IMR-90 (cell line): Measurements from ENCODE around the gene MTHFSD. TPM values are rescaled to one million over a fixed set of nuclear protein-coding genes. Genes with fewer than 3 reads are reported as not detected.

Source experiments
- ATAC-seq: fragments of 200-7000 bp; cut with Tn5 transposase; 2 replicates; pipeline ENCODE4 v1.9.1; 2020; ENCODE audit warnings: low read depth, mild to moderate bottlenecking, moderate library complexity
- BruUV-seq: library from RNA; stranded (reverse); fragments of 400-500 nt; replicated peaks from 2 replicates; lab custom pipeline; 2021; lab: Mats Ljungman, UMichigan
- CTCF ChIA-PET: fragments of 300-600 bp; formaldehyde crosslinking; extraction: SDS; loops from one replicate; lab custom pipeline; 2021; ENCODE audit warnings: antibody characterized with exemption; lab: Yijun Ruan, JAX
- POLR2A ChIA-PET: fragments of 300-600 bp; sonication (Branson Sonifier 250); formaldehyde crosslinking; loops from one replicate; lab custom pipeline; 2022; ENCODE audit warnings: antibody characterized with exemption; ENCODE audit not compliant: unreplicated experiment; lab: Charles Lee
- DNase-seq: peaks from one replicate; pipeline ENCODE4 v3.0.0; 2013
- H2AFZ ChIP-seq: replicated peaks from 2 replicates; pipeline ENCODE3; 2013; ENCODE audit warnings: low read length, mild to moderate bottlenecking; ENCODE audit not compliant: poor library complexity
- H2AK5ac ChIP-seq: 2 replicates; pipeline ENCODE4 v1.6.1; 2013; ENCODE audit warnings: low read depth, low read length, inconsistent platforms
- H2AK9ac ChIP-seq: replicated peaks from 2 replicates; pipeline ENCODE3; 2013; ENCODE audit warnings: mild to moderate bottlenecking, low read depth, low read length, moderate library complexity; ENCODE audit not compliant: poor library complexity
- H2BK120ac ChIP-seq: 2 replicates; pipeline ENCODE4 v1.6.1; 2013; ENCODE audit warnings: low read depth, low read length, inconsistent platforms
- H2BK15ac ChIP-seq: 3 replicates; pipeline ENCODE4 v1.6.1; 2013; ENCODE audit warnings: low read depth, low read length, inconsistent platforms
- H2BK20ac ChIP-seq: 2 replicates; pipeline ENCODE4 v1.6.1; 2013; ENCODE audit warnings: low read depth, mild to moderate bottlenecking, inconsistent platforms, low read length, moderate library complexity
- H2BK5ac ChIP-seq: 2 replicates; pipeline ENCODE4 v1.6.1; 2013; ENCODE audit warnings: mild to moderate bottlenecking, low read depth, low read length, inconsistent platforms; ENCODE audit not compliant: poor library complexity, severe bottlenecking
- H3K14ac ChIP-seq: replicated peaks from 2 replicates; pipeline ENCODE4 v1.6.1; 2013; ENCODE audit warnings: low read depth, low read length, inconsistent platforms
- H3K18ac ChIP-seq: 2 replicates; pipeline ENCODE4 v1.6.1; 2013; ENCODE audit warnings: low read depth, low read length, control low read depth
- H3K23ac ChIP-seq: 2 replicates; pipeline ENCODE4 v1.6.1; 2013; ENCODE audit warnings: low read depth, low read length, inconsistent platforms
- H3K27ac ChIP-seq: 2 replicates; pipeline ENCODE4 v1.5.1; 2013; ENCODE audit warnings: mild to moderate bottlenecking, control low read depth, low read length; ENCODE audit not compliant: insufficient read depth
- H3K27me3 ChIP-seq: 2 replicates; pipeline ENCODE4 v1.6.1; 2013; ENCODE audit warnings: low read length; ENCODE audit not compliant: control insufficient read depth, insufficient read depth
- H3K36me3 ChIP-seq: 2 replicates; pipeline ENCODE4 v1.6.1; 2013; ENCODE audit warnings: low read length, mixed read lengths; ENCODE audit not compliant: control insufficient read depth, insufficient read depth
- H3K4ac ChIP-seq: 2 replicates; pipeline ENCODE4 v1.6.1; 2013; ENCODE audit warnings: low read depth, low read length, inconsistent platforms
- H3K4me1 ChIP-seq: 2 replicates; pipeline ENCODE4 v1.6.1; 2013; ENCODE audit warnings: low read length, mixed read lengths; ENCODE audit not compliant: control insufficient read depth, insufficient read depth
- H3K4me2 ChIP-seq: 2 replicates; pipeline ENCODE4 v1.6.1; 2013; ENCODE audit warnings: low read depth, mild to moderate bottlenecking, control low read depth, low read length, moderate library complexity
- H3K4me3 ChIP-seq: 2 replicates; pipeline ENCODE4 v1.5.1; 2013; ENCODE audit warnings: low read depth, mild to moderate bottlenecking, control low read depth, low read length, moderate library complexity; ENCODE audit not compliant: insufficient read depth
- H3K56ac ChIP-seq: 2 replicates; pipeline ENCODE4 v1.6.1; 2013; ENCODE audit warnings: low read length, inconsistent platforms; ENCODE audit not compliant: insufficient read depth; ENCODE audit errors: extremely low read depth
- H3K79me1 ChIP-seq, 2 experiments: 2 replicates each; pipeline ENCODE4 v1.6.1; 2013; ENCODE audit warnings: low read length in 2 of 2, inconsistent platforms in 1 of 2, low read depth in 1 of 2
- H3K9ac ChIP-seq: 2 replicates; pipeline ENCODE4 v1.6.1; 2013; ENCODE audit warnings: low read depth, low read length, control low read depth
- H3K9me1 ChIP-seq: 2 replicates; pipeline ENCODE4 v1.6.1; 2013; ENCODE audit warnings: low read length, inconsistent platforms; ENCODE audit not compliant: insufficient read depth
- H3K9me3 ChIP-seq: 2 replicates; pipeline ENCODE4 v1.6.1; 2013; ENCODE audit warnings: low read length; ENCODE audit not compliant: control insufficient read depth, insufficient read depth
- H4K20me1 ChIP-seq: 2 replicates; pipeline ENCODE4 v1.6.1; 2013; ENCODE audit warnings: low read length, inconsistent platforms; ENCODE audit not compliant: insufficient read depth
- H4K5ac ChIP-seq: 2 replicates; pipeline ENCODE4 v1.6.1; 2013; ENCODE audit warnings: mild to moderate bottlenecking, low read depth, low read length, control low read depth
- H4K8ac ChIP-seq, 2 experiments: 2 replicates each; pipeline ENCODE4 v1.6.1; 2013; ENCODE audit warnings: low read depth in 2 of 2, low read length in 2 of 2, control low read depth in 1 of 2, inconsistent platforms in 1 of 2
- H4K91ac ChIP-seq: 2 replicates; pipeline ENCODE4 v1.6.1; 2013; ENCODE audit warnings: low read depth, low read length, inconsistent platforms; ENCODE audit not compliant: insufficient read depth
- BHLHE40 ChIP-seq: fragments of 150-350 bp; IDR thresholded peaks from 2 replicates; pipeline ENCODE4 v1.6.1; 2016; ENCODE audit warnings: mild to moderate bottlenecking, low read depth, low read length
- CHD1 ChIP-seq: IDR thresholded peaks from 2 replicates; pipeline ENCODE4 v1.6.1; 2012; ENCODE audit warnings: low read depth, low read length, improper control_type of control experiment
- ELK1 ChIP-seq: fragments of 150-350 bp; IDR thresholded peaks from 2 replicates; pipeline ENCODE4 v1.6.1; 2016; ENCODE audit warnings: low read depth, mild to moderate bottlenecking, low read length, moderate library complexity, borderline replicate concordance
- FOS ChIP-seq: fragments of 150-350 bp; IDR thresholded peaks from 2 replicates; pipeline ENCODE4 v1.6.1; 2016; ENCODE audit warnings: low read depth, low read length
- MAFK ChIP-seq: IDR thresholded peaks from 2 replicates; pipeline ENCODE4 v1.6.1; 2012; ENCODE audit warnings: low read depth, low read length, improper control_type of control experiment
- MAZ ChIP-seq: IDR thresholded peaks from 2 replicates; pipeline ENCODE4 v1.6.1; 2012; ENCODE audit warnings: low read depth, mild to moderate bottlenecking, low read length, improper control_type of control experiment, moderate library complexity, borderline replicate concordance
- NFE2L2 ChIP-seq: fragments of 150-350 bp; IDR thresholded peaks from 2 replicates; pipeline ENCODE4 v1.6.1; 2016; ENCODE audit warnings: low read depth, mild to moderate bottlenecking, low read length
- POLR2A ChIP-seq: IDR thresholded peaks from 2 replicates; pipeline ENCODE4 v1.6.1; 2012; ENCODE audit warnings: mild to moderate bottlenecking, low read depth, low read length
- RAD21 ChIP-seq: IDR thresholded peaks from 2 replicates; pipeline ENCODE4 v1.6.1; 2012; ENCODE audit warnings: low read length, improper control_type of control experiment
- WGBS, 2 experiments: methylation state at CpG; one replicate each; pipeline versions ENCODE4 v1.1.5 to v1.1.7; 2013; ENCODE audit warnings: missing lambda C conversion rate in 2 of 2; ENCODE audit not compliant: insufficient read length in 1 of 2; ENCODE audit errors: extremely low coverage in 2 of 2; 5-methylcytosine and 5-hydroxymethylcytosine counted together
- dilution Hi-C: fragments of 300-500 bp; cut with HindIII; formaldehyde crosslinking; loops from one replicate; pipeline ENCODE4 v1.14.3; 2018; ENCODE audit warnings: low sequenced_read_pairs; ENCODE audit not compliant: unreplicated experiment
- in situ Hi-C: fragments of 300-500 bp; cut with MboI; formaldehyde crosslinking; loops from 3 replicates; pipeline ENCODE4 v1.14.3; 2019; ENCODE audit warnings: low sequenced_read_pairs, inconsistent platforms, mixed read lengths
- intact Hi-C: fragments of 100-400 bp; cut with micrococcal nuclease; formaldehyde crosslinking; loops from 2 replicates; pipeline ENCODE4 v1.10.0; 2022
- polyA plus RNA-seq, 3 experiments: library from polyadenylated mRNA; depleted of rRNA; stranded (reverse); fragments of >200 nt; gene quantifications; 2 replicates each; pipeline ENCODE4 v1.2.3, GENCODE V29; 2012; ENCODE audit warnings: low replicate concordance in 1 of 3
- total RNA-seq: library from RNA; depleted of rRNA; stranded (reverse); fragments of >200 nt; gene quantifications from 2 replicates; pipeline ENCODE4 v1.2.3, GENCODE V29; 2012

MTHFSD gene
- total and polyA plus RNA-seq, 2 of the 4 experiments (the other 2 are of a cell fraction), result 8.2 to 16.8 TPM

- Histone ChIP-seq H3K36me3 (peaks cover 3% of the 10 kb centered on the region; the same call in 1 of the 2 replicates), H3K27me3 (no peaks in the 10 kb centered on the region), H2AK9ac (no peak overlapping the region), H3K27ac (no peak overlapping the region), H3K4ac (peak overlapping the region; percentile 86; the same call in 1 of the 2 replicates), H2AFZ (no peak overlapping the region), H4K91ac (no peak overlapping the region), H3K23ac (no peak overlapping the region), H3K14ac (no peak overlapping the region), H2BK5ac (peak overlapping the region; percentile 87), H4K20me1 (peaks cover 3% of the 10 kb centered on the region; the same call in 1 of the 2 replicates), H2BK15ac (peak overlapping the region; percentile 55; the same call in 1 of the 3 replicates), H3K18ac (no peak overlapping the region), H3K9ac (no peak overlapping the region), H2BK20ac (peak overlapping the region; percentile 76; the same call in 1 of the 2 replicates), H2BK120ac (peak overlapping the region; percentile 90; the same call in 1 of the 2 replicates), H3K4me3 (no peak overlapping the region), H4K5ac (no peak overlapping the region), H4K8ac (no peak overlapping the region; a peak in 1 of 4 replicates), H3K9me1 (peaks cover 51% of the 10 kb centered on the region), H3K4me1 (peaks cover 49% of the 10 kb centered on the region), H3K79me1 (peaks cover 31 to 76% of the 10 kb centered on the region in 2 experiments), H3K4me2 (no peak overlapping the region), H3K56ac (no peak overlapping the region), H2AK5ac (peak overlapping the region; percentile 96), H3K9me3 (no peaks in the 10 kb centered on the region)
- no peak for DNase-seq
- in situ Hi-C loops (loop anchor here (10.0 kb wide), 1 partner anchor 167 kb away; no protein-coding TSS in a partner anchor), dilution Hi-C loops (no loop called here), intact Hi-C loops (no loop called here)
- ChIA-PET POLR2A (no interaction called here), CTCF (no interaction called here)
- TF ChIP-seq FOS, result no peak
- no peak for TF ChIP-seq NFE2L2
- TF ChIP-seq BHLHE40, result no peak
- TF ChIP-seq MAFK, result no peak
- TF ChIP-seq ELK1, result no peak
- TF ChIP-seq RAD21, result no peak
- no peak for TF ChIP-seq CHD1
- no peak for TF ChIP-seq POLR2A
- no peak for TF ChIP-seq MAZ
- BruUV-seq, result no TSS peak
- 96% methylated on average over 3 of the region's 3 CpGs; no CpG with 5 or more reads in 1 of the 2 experiments for WGBS, 2 experiments
- no peak for ATAC-seq
Observed at GRCh38 chr16:86587487-86587886, 32.5 kb upstream of the MTHFSD start.
